GM18867 (cell line): ENCODE measurements around the gene PBX3.

Experiments used
- ATAC-seq: cut with Tn5 transposase; IDR thresholded peaks from one replicate; pipeline ENCODE4 v1.9.1; 2021; ENCODE audit warnings: mild to moderate bottlenecking, moderate library complexity; ENCODE audit not compliant: unreplicated experiment

Gene PBX3

GRCh38 chr9:125897481-125897880 is 150.3 kb downstream of the PBX3 start:
- no peak for ATAC-seq

GRCh38 chr9:125902214-125902613 is 155.0 kb downstream of the PBX3 start:
- no peak for ATAC-seq

- ATAC-seq = no peak
Observed at GRCh38 chr9:125902831-125903512, 155.8 kb downstream of the PBX3 start.

- ATAC-seq = no peak
Observed at GRCh38 chr9:125904155-125904851, 157.1 kb downstream of the PBX3 start.

- no peak for ATAC-seq
Observed at GRCh38 chr9:125906144-125906543, 159.0 kb downstream of the PBX3 start.

GRCh38 chr9:125906893-125907292 is 159.7 kb downstream of the PBX3 start:
- ATAC-seq = no peak

GRCh38 chr9:125908136-125908535 is 161.0 kb downstream of the PBX3 start:
- no peak for ATAC-seq

- no peak for ATAC-seq
Observed at GRCh38 chr9:125908966-125909365, 161.8 kb downstream of the PBX3 start.

- no peak for ATAC-seq
Observed at GRCh38 chr9:125909459-125909858, 162.3 kb downstream of the PBX3 start.

- no peak for ATAC-seq
Observed at GRCh38 chr9:125910286-125910685, 163.1 kb downstream of the PBX3 start.

GRCh38 chr9:125911861-125912644 is 164.9 kb downstream of the PBX3 start:
- no peak for ATAC-seq

GRCh38 chr9:125912667-125913066 is 165.5 kb downstream of the PBX3 start:
- no peak for ATAC-seq

GRCh38 chr9:125913551-125913950 is 166.4 kb downstream of the PBX3 start:
- no peak for ATAC-seq

GRCh38 chr9:125914411-125914810 is 167.2 kb downstream of the PBX3 start:
- ATAC-seq = no peak

GRCh38 chr9:125915606-125916005 is 168.4 kb downstream of the PBX3 start:
- ATAC-seq = no peak

GRCh38 chr9:125919565-125919964 is 172.4 kb downstream of the PBX3 start:
- ATAC-seq = no peak

- ATAC-seq = no peak
Observed at GRCh38 chr9:125920402-125920801, 173.2 kb downstream of the PBX3 start.

- no peak for ATAC-seq
Observed at GRCh38 chr9:125922854-125923253, 175.7 kb downstream of the PBX3 start.

- no peak for ATAC-seq
Observed at GRCh38 chr9:125924351-125924750, 177.2 kb downstream of the PBX3 start.

- ATAC-seq = no peak
Observed at GRCh38 chr9:125926936-125927335, 179.8 kb downstream of the PBX3 start.

- no peak for ATAC-seq
Observed at GRCh38 chr9:125929846-125930245, 182.7 kb downstream of the PBX3 start.

GRCh38 chr9:125931211-125931610 is 184.0 kb downstream of the PBX3 start:
- ATAC-seq = no peak
